Spleen (tissue), 7 donors: Measurements from ENCODE around the gene H2AZ1.

ENCODE experiments used
- CTCF ChIP-seq, 11 experiments: fragments of 200-600 bp in 7 of 11; fragments of 450-650 bp in 4 of 11; sonication (generic) in 4 of 11; IDR thresholded peaks in 8 of 11; conservative IDR thresholded peaks in 3 of 11; 1 replicate in 7 of 11; 2 replicates in 4 of 11; pipeline versions ENCODE4 v1.4.0 to v1.8.0; 2016 to 2021; ENCODE audit warnings: antibody characterized with exemption in 11 of 11, inconsistent platforms in 4 of 11, mild to moderate bottlenecking in 1 of 11
- POLR2A ChIP-seq, 3 donors: fragments of 450-650 bp; IDR thresholded peaks; one replicate each; pipeline ENCODE4 v1.5.1; 2017; ENCODE audit warnings: antibody characterized with exemption in 3 of 3, mild to moderate bottlenecking in 1 of 3
- POLR2AphosphoS5 ChIP-seq, 3 donors: sonication (generic); formaldehyde crosslinking; IDR thresholded peaks; one replicate each; pipeline ENCODE4 v1.5.1; 2017; ENCODE audit warnings: antibody characterized with exemption in 3 of 3
- donor health status: DM: no; HTN: no; CAD: no; lungs with moderate emphysema.
- donor health status: DM: no; HTN: no; CAD: no.
- donor health status: DM: no; HTN: no; CAD: no.

- TF ChIP-seq CTCF (IDR thresholded peaks at IDR 0.05 in 8 of 11, conservative IDR thresholded peaks at IDR 0.05 in 3 of 11), result no peak
- TF ChIP-seq POLR2A (IDR thresholded peaks at IDR 0.05), result no peak
- no peak for TF ChIP-seq POLR2AphosphoS5 (IDR thresholded peaks at IDR 0.05)
Observed at GRCh38 chr4:99965674-99966350, 15.7 kb upstream of the H2AZ1 start.
